MV-4-11 (cell line): ENCODE data around the gene TMEM253.

Experiments
- DNase-seq: peaks from one replicate; lab custom pipeline; 2025; lab: John Stamatoyannopoulos, UW

The TMEM253 gene

GRCh38 chr14:21105095-21105494, 4.2 kb downstream of the TMEM253 start:
- DNase-seq, result no peak

GRCh38 chr14:21106176-21106497, 5.3 kb downstream of the TMEM253 start:
- DNase-seq, result peak; percentile 54

- peak; percentile 64 for DNase-seq
Measured at GRCh38 chr14:21106498-21107282, 5.8 kb downstream of the TMEM253 start.

- no peak for DNase-seq
Measured at GRCh38 chr14:21107283-21107800, 6.5 kb downstream of the TMEM253 start.

- peak; percentile 42 for DNase-seq
Measured at GRCh38 chr14:21108791-21109190, 7.9 kb downstream of the TMEM253 start.

- DNase-seq, result no peak
Measured at GRCh38 chr14:21109377-21110138, 8.7 kb downstream of the TMEM253 start.

- no peak for DNase-seq
Measured at GRCh38 chr14:21112255-21112654, 11.4 kb downstream of the TMEM253 start.

- DNase-seq, result no peak
Measured at GRCh38 chr14:21113369-21113768, 12.5 kb downstream of the TMEM253 start.

- DNase-seq, result no peak
Measured at GRCh38 chr14:21118933-21119332, 18.1 kb downstream of the TMEM253 start.

GRCh38 chr14:21120686-21121085, 19.8 kb downstream of the TMEM253 start:
- DNase-seq, result peak; percentile 49

- no peak for DNase-seq
Measured at GRCh38 chr14:21121122-21121521, 20.3 kb downstream of the TMEM253 start.

- no peak for DNase-seq
Measured at GRCh38 chr14:21123429-21123828, 22.6 kb downstream of the TMEM253 start.

- no peak for DNase-seq
Measured at GRCh38 chr14:21133901-21134300, 33.0 kb downstream of the TMEM253 start.

- peak; percentile 3 for DNase-seq
Measured at GRCh38 chr14:21136024-21136423, 35.2 kb downstream of the TMEM253 start.

GRCh38 chr14:21142357-21142756, 41.5 kb downstream of the TMEM253 start:
- DNase-seq, result no peak

- no peak for DNase-seq
Measured at GRCh38 chr14:21145437-21145836, 44.6 kb downstream of the TMEM253 start.

- DNase-seq, result no peak
Measured at GRCh38 chr14:21149641-21150367, 48.9 kb downstream of the TMEM253 start.
